Activated CD4-positive, alpha-beta T cell treated with anti-CD3 and anti-CD28 coated beads, Interleukin-2, amount 10 ng/mL, durations not matched to agents 7 days and 5 days (primary cell): ENCODE results near the gene OTUD5. TPM values are rescaled to one million over a fixed set of nuclear protein-coding genes. Genes with fewer than 3 reads are reported as not detected.

ENCODE experiments used
- CTCF ChIA-PET: fragments of 350-600 bp; sonication (Branson Sonifier 250); formaldehyde crosslinking; loops from one replicate; lab custom pipeline; 2021; ENCODE audit warnings: antibody characterized with exemption; lab: Charles Lee
- POLR2A ChIA-PET: fragments of 350-600 bp; sonication (Branson Sonifier 250); formaldehyde crosslinking; loops from one replicate; lab custom pipeline; 2021; ENCODE audit warnings: antibody characterized with exemption; lab: Charles Lee
- DNase-seq: peaks from one replicate; pipeline ENCODE4 v3.0.0-alpha.2; 2020
- H3K27ac Mint-ChIP-seq: one replicate; pipeline ENCODE4 v1.8.0; 2021; ENCODE audit warnings: mild to moderate bottlenecking, moderate library complexity, mixed read lengths
- H3K27me3 Mint-ChIP-seq: one replicate; pipeline ENCODE4 v1.8.0; 2021; ENCODE audit warnings: mixed read lengths
- H3K36me3 Mint-ChIP-seq: one replicate; pipeline ENCODE4 v1.8.0; 2021; ENCODE audit warnings: low read depth, mixed read lengths
- H3K4me1 Mint-ChIP-seq: one replicate; pipeline ENCODE4 v1.8.0; 2021; ENCODE audit warnings: mixed read lengths
- H3K4me3 Mint-ChIP-seq: one replicate; pipeline ENCODE4 v1.8.0; 2021; ENCODE audit warnings: mild to moderate bottlenecking, moderate library complexity, mixed read lengths
- H3K9me3 Mint-ChIP-seq: one replicate; pipeline ENCODE4 v1.8.0; 2021; ENCODE audit warnings: mixed read lengths
- total RNA-seq, 2 experiments: library from RNA; stranded (reverse); gene quantifications; one replicate each; pipeline ENCODE4 v1.2.3, GENCODE V29; 2021

Gene OTUD5
- total RNA-seq, 2 experiments from 2014 or later, result 49.0 to 54.1 TPM

- CTCF ChIA-PET, result interaction anchor here (1.4 to 1.6 kb wide), 2 partner anchors 8 to 16 kb away, joined by 3 to 5 read pairs; no protein-coding TSS in a partner anchor
- H3K4me3 Mint-ChIP-seq, result no peak overlapping the region
- POLR2A ChIA-PET, result no interaction called here
- no peaks in the 10 kb centered on the region for H3K9me3 Mint-ChIP-seq
- H3K27ac Mint-ChIP-seq, result no peak overlapping the region
- peaks cover 15% of the 10 kb centered on the region for H3K36me3 Mint-ChIP-seq
- H3K4me1 Mint-ChIP-seq, result peaks cover 13% of the 10 kb centered on the region
- no peaks in the 10 kb centered on the region for H3K27me3 Mint-ChIP-seq
- DNase-seq, result no peak
Measured at GRCh38 chrX:48969471-48969870, 12.1 kb upstream of the OTUD5 start.

- no peaks in the 10 kb centered on the region for H3K9me3 Mint-ChIP-seq
- peaks cover 11% of the 10 kb centered on the region for H3K36me3 Mint-ChIP-seq
- no peaks in the 10 kb centered on the region for H3K27me3 Mint-ChIP-seq
- no peak for DNase-seq
- ChIA-PET CTCF (interaction anchor here (1.6 to 2.3 kb wide), 2 partner anchors 9 kb away, joined by 5 to 6 read pairs; no protein-coding TSS in a partner anchor), POLR2A (no interaction called here)
- H3K4me3 Mint-ChIP-seq, result no peak overlapping the region
- peaks cover 17% of the 10 kb centered on the region for H3K4me1 Mint-ChIP-seq
- no peak overlapping the region for H3K27ac Mint-ChIP-seq
Measured at GRCh38 chrX:48968377-48968776, 11.0 kb upstream of the OTUD5 start.

DNA sequence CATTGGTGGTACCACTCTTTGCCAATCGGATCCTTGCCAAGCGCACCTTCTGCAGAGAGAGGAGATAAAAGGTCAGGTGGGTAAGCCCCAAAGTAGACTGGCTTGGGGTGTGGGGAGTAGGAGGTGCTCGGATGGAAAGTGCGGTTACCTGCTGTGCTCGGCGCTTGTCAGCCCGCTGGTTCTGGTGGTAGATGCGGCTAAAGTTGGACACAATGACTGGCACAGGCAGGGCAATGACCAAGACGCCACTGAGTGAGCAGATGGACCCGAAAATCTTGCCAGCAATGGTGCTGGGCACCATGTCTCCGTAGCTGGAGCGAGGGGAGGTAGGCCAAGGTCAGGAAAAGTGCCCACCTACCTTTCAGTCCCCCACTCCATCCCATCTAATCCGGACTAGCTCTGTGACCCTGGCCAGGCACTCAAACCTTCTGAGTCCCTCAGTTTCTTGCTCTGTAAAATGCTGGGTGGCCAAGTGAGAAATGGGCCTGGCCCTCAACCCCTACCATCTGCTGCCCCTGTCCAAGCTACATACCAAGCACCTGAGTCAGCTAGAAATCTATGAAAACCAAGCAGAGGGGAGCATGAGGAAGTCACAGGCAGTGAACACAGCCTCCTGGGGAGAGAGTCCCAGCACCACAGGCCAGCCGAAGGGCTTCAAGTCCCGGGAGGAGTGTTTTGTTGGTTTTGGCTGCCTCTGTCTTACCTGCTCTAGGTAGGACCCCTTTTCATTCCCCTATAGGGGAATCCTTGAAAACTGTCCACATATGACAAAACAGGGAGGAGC is 9.6 kb upstream of the OTUD5 start:
- H3K36me3 Mint-ChIP-seq, result peaks cover 6% of the 10 kb centered on the region
- peaks cover 9% of the 10 kb centered on the region for H3K4me1 Mint-ChIP-seq
- H3K4me3 Mint-ChIP-seq, result no peak overlapping the region
- ChIA-PET CTCF (interaction anchor here (2.3 kb wide), 1 partner anchor 8 kb away, joined by 6 read pairs; no protein-coding TSS in a partner anchor), POLR2A (no interaction called here)
- no peak overlapping the region for H3K27ac Mint-ChIP-seq
- no peaks in the 10 kb centered on the region for H3K27me3 Mint-ChIP-seq
- H3K9me3 Mint-ChIP-seq, result no peaks in the 10 kb centered on the region
- no peak for DNase-seq

DNA sequence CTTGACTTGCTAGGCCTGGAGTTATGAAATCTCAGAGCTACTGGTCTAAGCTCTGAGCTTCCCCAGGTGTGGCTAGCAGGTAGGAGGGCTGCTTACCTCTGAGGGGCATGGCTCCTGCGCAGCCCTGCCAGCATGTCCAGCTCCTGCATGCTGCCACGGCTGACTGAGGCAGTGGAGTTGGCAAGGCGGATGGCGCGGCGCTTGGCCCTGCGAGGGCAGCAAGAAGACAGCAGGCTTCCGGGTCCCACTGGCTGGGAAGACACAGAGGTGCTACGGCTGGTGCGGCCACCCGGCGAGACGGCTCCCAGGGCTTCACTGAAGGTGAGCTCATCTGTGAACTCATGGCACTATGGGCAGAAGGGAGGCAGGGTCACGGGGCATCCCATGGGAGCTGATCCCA is 8.6 kb upstream of the OTUD5 start:
- CTCF ChIA-PET, result interaction anchor here (0.6 to 0.7 kb wide), 2 partner anchors 338 to 1354 kb away, joined by 3 read pairs; no protein-coding TSS in a partner anchor
- no peak for DNase-seq
- Mint-ChIP-seq H3K4me1 (peaks cover 6% of the 10 kb centered on the region), H3K9me3 (no peaks in the 10 kb centered on the region), H3K36me3 (peaks cover 6% of the 10 kb centered on the region), H3K27me3 (no peaks in the 10 kb centered on the region), H3K27ac (no peak overlapping the region), H3K4me3 (no peak overlapping the region)
- POLR2A ChIA-PET, result no interaction called here

DNA sequence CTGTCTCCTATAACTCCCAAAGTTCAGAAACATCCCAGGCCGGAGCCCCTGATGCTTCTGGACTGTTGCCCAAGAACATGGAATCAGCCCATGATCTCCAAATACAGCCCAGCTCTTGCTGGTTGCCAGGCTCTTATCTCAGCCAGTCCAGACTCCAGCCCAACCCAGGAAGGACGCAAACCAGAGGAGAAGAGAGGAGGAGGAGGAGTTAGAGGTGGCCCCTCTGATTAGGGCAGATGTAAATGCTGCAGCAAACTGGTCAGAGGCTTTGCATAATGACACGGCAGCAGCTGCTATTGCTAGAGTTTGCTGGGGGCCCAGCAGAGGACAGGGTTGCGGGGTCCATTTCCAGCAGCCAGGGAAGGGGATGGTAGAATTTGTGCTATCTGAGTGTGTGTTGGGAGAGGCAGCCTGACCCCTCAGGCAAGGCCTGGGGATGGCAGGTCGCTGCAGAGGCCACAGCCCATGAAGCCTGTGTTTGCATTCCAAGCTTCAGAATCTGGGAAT is 4.2 kb upstream of the OTUD5 start:
- Mint-ChIP-seq H3K4me1 (peaks cover 22% of the 10 kb centered on the region), H3K27me3 (no peaks in the 10 kb centered on the region), H3K36me3 (peaks cover 6% of the 10 kb centered on the region), H3K9me3 (no peaks in the 10 kb centered on the region), H3K4me3 (no peak overlapping the region), H3K27ac (no peak overlapping the region)
- CTCF ChIA-PET, result interaction anchor here (0.7 to 1.1 kb wide), 4 partner anchors 9 to 236 kb away, joined by 3 to 5 read pairs (median 3); no protein-coding TSS in a partner anchor
- POLR2A ChIA-PET, result interaction anchor here (0.6 kb wide), 2 partner anchors 58 to 493 kb away, joined by 7 to 12 read pairs; no protein-coding TSS in a partner anchor
- DNase-seq, result no peak

- Mint-ChIP-seq H3K27me3 (no peaks in the 10 kb centered on the region), H3K27ac (peak overlapping the region; percentile 54), H3K9me3 (no peaks in the 10 kb centered on the region), H3K36me3 (peaks cover 7% of the 10 kb centered on the region), H3K4me1 (peaks cover 32% of the 10 kb centered on the region), H3K4me3 (peak overlapping the region; percentile 15)
- POLR2A ChIA-PET, result interaction anchor here (0.5 kb wide), 1 partner anchor 260 kb away, joined by 3 read pairs; no protein-coding TSS in a partner anchor
- CTCF ChIA-PET, result interaction anchor here (2.3 kb wide), 1 partner anchor 7 kb away, joined by 6 read pairs; no protein-coding TSS in a partner anchor
- DNase-seq, result no peak
Measured at GRCh38 chrX:48960291-48960690, 2.9 kb upstream of the OTUD5 start.

DNA sequence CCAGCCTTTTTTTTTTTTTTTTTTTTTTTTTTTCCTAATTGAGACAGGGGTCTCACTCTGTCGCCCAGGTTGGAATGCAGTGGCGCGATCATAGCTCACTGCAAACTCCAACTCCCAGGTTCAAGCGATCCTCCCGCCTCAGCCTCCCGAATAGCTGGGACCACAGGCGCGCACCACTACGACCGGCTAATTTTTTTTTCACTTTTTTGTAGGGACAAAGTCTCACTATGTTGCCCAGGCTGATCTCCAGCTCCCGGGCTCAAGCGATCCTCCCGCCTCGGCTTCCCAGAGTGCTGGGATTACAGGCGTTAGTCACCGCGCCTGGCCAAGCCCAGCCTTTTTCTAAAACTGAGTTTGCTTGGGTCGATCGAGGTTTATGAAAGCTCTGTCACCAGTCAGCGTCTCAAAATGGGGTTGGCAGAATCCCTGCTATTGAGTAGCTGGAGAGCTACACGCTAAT is 1.3 kb upstream of the OTUD5 start:
- Mint-ChIP-seq H3K9me3 (no peaks in the 10 kb centered on the region), H3K4me3 (peak overlapping the region; percentile 95), H3K36me3 (peaks cover 9% of the 10 kb centered on the region), H3K27me3 (no peaks in the 10 kb centered on the region), H3K27ac (peak overlapping the region; percentile 100), H3K4me1 (peaks cover 43% of the 10 kb centered on the region)
- POLR2A ChIA-PET, result no interaction called here
- CTCF ChIA-PET, result interaction anchor here (2.3 kb wide), 1 partner anchor 9 kb away, joined by 6 read pairs; no protein-coding TSS in a partner anchor
- DNase-seq, result peak; percentile 17

DNA sequence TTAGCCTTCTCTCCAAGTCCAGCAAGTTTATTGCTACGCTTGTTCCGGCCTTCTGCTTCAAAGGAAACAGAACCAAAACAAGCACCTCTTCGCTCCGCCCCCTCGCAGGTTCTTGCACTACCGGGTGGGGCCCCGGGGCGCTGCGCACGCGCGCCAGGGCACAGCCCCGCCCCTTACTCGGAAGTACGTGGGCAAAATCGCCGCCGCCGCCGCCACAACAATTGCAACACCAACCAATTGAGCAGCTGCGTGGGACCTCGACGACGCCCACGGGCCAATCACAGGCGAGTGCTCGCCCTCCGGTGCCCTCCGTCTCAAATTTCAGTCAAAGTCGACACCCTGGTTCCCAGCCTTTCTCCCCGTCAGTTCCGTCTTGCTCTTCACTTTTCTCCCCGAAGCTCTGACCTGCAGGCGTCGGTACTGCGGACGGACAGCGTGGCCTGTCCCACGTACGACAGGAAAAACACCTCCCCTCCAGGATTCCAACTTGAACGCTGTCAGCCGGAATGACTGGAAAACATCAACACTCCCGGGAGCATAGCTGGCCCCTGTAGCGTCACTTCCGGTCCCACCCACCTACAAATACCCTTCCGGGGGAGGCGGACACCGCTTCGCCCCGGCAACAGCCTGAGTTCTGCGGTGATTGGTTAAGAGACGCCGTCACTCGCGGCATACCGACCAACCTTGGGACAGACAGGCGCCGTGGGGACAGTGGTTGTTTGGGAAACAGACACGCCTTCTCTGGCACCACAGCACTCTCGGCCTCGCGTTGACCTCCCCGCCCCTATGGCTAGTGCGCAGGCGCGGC is 624 bp upstream of the OTUD5 start:
- Mint-ChIP-seq H3K27ac (peak overlapping the region; percentile 100), H3K4me3 (peak overlapping the region; percentile 95), H3K27me3 (no peaks in the 10 kb centered on the region), H3K36me3 (peaks cover 9% of the 10 kb centered on the region), H3K9me3 (no peaks in the 10 kb centered on the region), H3K4me1 (peaks cover 47% of the 10 kb centered on the region)
- DNase-seq, result peak; percentile 95
- CTCF ChIA-PET, result interaction anchor here (0.7 to 2.3 kb wide), 3 partner anchors 10 to 28 kb away, joined by 3 to 9 read pairs (median 6); no protein-coding TSS in a partner anchor
- POLR2A ChIA-PET, result no interaction called here

DNA sequence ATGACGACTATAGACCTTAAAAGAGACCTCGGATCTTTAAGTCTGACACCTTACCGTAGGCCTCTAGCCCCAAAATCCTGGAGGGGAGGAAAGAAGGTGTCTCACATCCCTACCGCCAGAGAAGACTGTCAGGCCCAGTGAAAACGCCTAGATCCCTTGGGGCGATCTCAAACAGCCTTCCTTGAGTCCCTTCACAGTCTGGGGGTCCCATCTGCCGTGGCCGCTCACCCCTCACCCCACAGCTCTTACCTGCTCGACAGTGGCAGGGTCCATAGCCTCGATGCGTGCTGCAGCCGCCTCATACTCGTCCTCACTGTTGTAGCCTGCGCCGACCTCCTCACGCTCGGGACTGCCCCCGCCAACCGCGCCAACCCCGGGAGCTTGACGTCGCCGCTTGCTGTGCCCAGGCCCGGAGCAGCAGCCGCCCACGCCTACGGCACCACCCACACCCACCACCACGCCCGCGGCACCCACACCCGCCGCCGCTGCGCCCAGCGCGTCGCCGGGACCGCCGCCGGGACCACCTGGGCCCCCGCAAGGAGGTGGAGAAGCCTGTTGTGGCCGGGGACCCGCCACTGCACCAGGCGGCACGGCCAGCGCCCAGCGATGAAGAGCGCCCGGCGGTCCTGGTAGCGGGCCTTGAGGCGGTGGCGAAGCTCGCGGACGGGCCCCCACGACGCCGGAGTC is 536 bp downstream of the OTUD5 start:
- CTCF ChIA-PET, result interaction anchor here (2.3 kb wide), 1 partner anchor 18 kb away, joined by 9 read pairs; no protein-coding TSS in a partner anchor
- Mint-ChIP-seq H3K27me3 (no peaks in the 10 kb centered on the region), H3K36me3 (peaks cover 14% of the 10 kb centered on the region)

DNA sequence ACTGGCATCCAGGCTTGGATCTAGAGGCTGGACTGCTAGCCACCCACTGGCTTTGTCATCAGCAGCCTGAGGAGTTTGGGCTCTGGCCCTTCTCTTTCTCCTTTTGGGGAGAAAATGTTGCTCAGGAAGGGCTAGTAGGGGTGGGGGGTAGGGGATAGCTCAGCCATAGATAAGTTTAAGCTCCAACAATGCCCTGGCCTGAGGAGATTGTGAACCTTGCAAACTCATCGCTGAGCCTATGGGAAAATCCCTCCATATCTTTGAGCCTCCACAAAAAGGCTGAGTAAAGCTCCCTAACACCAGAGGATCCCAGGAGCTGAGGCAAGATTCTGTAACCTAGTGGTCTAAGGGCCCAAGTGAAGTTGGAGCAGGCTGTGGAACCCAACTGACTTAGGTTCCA is 8.8 kb downstream of the OTUD5 start:
- H3K9me3 Mint-ChIP-seq, result no peaks in the 10 kb centered on the region
- ChIA-PET POLR2A (no interaction called here), CTCF (interaction anchor here (0.9 to 1.2 kb wide), 3 partner anchors 10 to 57 kb away, joined by 3 to 4 read pairs (median 3); partner anchors contain the start of genes PQBP1 and TIMM17B)
- peaks cover 50% of the 10 kb centered on the region for H3K4me1 Mint-ChIP-seq
- H3K4me3 Mint-ChIP-seq, result no peak overlapping the region
- no peak overlapping the region for H3K27ac Mint-ChIP-seq
- H3K36me3 Mint-ChIP-seq, result peaks cover 13% of the 10 kb centered on the region
- H3K27me3 Mint-ChIP-seq, result no peaks in the 10 kb centered on the region
- no peak for DNase-seq

More for the DNA sequence above, 536 bp downstream of the OTUD5 start:
- Mint-ChIP-seq H3K27ac (peak overlapping the region; percentile 89), H3K4me3 (peak overlapping the region; percentile 78), H3K9me3 (no peaks in the 10 kb centered on the region), H3K4me1 (peaks cover 57% of the 10 kb centered on the region)
- POLR2A ChIA-PET, result no interaction called here
- peak; percentile 32 for DNase-seq

- DNase-seq, result peak; percentile 58
- H3K36me3 Mint-ChIP-seq, result peaks cover 29% of the 10 kb centered on the region
- H3K4me1 Mint-ChIP-seq, result peaks cover 57% of the 10 kb centered on the region
- no peaks in the 10 kb centered on the region for H3K27me3 Mint-ChIP-seq
- POLR2A ChIA-PET, result no interaction called here
- H3K9me3 Mint-ChIP-seq, result no peaks in the 10 kb centered on the region
- CTCF ChIA-PET, result interaction anchor here (0.7 to 1.8 kb wide), 6 partner anchors 9 to 54 kb away, joined by 3 to 8 read pairs (median 4); no protein-coding TSS in a partner anchor
- peak overlapping the region; percentile 73 for H3K27ac Mint-ChIP-seq
- H3K4me3 Mint-ChIP-seq, result no peak overlapping the region
Measured at GRCh38 chrX:48945517-48946348, 11.7 kb downstream of the OTUD5 start.
